ENCODE measurements around the gene FXR2.
"Not testable (repeated sequence)": the region's sequence is repeated elsewhere in the genome, so short reads cannot be mapped to it uniquely, and the experiment has no call there.

DNA sequence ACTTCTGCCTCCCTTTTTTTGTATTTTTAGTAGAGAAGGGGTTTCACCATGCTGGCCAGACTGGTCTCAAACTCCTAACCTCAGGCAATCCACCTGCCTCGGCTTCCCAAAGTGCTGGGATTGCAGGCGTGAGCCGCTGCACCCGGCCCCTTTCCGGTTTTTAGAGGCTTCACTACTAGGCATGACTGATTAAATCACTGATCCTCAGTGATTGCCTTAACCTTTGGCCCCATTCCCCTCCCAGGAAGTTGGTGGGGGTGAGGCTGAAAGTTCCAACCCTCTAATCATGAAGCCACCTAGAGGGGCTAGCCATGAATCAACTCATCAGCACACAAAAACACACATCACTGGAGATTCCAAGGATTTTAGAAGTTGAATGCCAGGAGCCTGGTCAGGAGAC, 17.1 kb downstream of the FXR2 start:
- not testable (repeated sequence) for TF ChIP-seq SUZ12 (IDR thresholded peaks at IDR 0.05; ENCODE audit: extremely low read depth, insufficient read depth, insufficient read length); YY1 (IDR thresholded peaks at IDR 0.05; ENCODE audit: insufficient read depth, insufficient read length); ZNF274 (IDR thresholded peaks at IDR 0.05; ENCODE audit: low read depth, low read length)
